ENCODE data around the gene GRIK2.

DNA sequence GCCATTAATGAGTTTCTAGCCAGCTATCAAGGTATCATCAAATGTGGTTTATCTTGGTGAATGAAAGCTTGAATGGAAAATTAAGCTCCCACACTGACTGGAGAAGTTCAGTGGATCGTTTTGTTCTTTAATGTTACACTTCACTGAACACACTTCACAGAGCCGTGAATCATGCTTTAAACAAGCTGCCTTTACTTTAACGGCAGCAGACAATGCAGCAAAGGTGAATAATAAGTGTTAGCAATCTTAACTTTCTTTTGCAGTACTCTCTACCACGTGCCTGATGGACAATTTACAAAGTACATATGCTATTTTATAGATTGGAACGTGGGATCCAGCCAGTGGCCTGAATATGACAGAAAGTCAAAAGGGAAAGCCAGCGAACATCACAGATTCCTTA is 424.5 kb downstream of the GRIK2 start:
- TF ChIP-seq, protein P1, sequence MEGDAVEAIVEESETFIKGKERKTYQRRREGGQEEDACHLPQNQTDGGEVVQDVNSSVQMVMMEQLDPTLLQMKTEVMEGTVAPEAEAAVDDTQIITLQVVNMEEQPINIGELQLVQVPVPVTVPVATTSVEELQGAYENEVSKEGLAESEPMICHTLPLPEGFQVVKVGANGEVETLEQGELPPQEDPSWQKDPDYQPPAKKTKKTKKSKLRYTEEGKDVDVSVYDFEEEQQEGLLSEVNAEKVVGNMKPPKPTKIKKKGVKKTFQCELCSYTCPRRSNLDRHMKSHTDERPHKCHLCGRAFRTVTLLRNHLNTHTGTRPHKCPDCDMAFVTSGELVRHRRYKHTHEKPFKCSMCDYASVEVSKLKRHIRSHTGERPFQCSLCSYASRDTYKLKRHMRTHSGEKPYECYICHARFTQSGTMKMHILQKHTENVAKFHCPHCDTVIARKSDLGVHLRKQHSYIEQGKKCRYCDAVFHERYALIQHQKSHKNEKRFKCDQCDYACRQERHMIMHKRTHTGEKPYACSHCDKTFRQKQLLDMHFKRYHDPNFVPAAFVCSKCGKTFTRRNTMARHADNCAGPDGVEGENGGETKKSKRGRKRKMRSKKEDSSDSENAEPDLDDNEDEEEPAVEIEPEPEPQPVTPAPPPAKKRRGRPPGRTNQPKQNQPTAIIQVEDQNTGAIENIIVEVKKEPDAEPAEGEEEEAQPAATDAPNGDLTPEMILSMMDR (IDR thresholded peaks at IDR 0.05), result no peak
- TF ChIP-seq POLR2A (IDR thresholded peaks at IDR 0.05), result no peak

Measured in thyroid gland (tissue), 4 donors.